CD14-positive monocyte (primary cell): ENCODE results near the gene SCAP. TPM values are rescaled to one million over a fixed set of nuclear protein-coding genes. Genes with fewer than 3 reads are reported as not detected.
A peak's percentile ranks its signal among the peaks of the same experiment; 100 is the strongest.

Experiments used
- DNase-seq, 3 donors: peaks; one replicate each; pipeline ENCODE4 v3.0.0-alpha.2; 2011 to 2022
- H2AFZ ChIP-seq: 2 replicates; pipeline ENCODE4 v1.6.0; 2012; ENCODE audit warnings: mild to moderate bottlenecking, low read depth, low read length, inconsistent platforms; ENCODE audit not compliant: insufficient read depth, poor library complexity, severe bottlenecking
- H3K27ac ChIP-seq, 2 donors: 1 replicate in 1 of 2; 2 replicates in 1 of 2; pipeline ENCODE4 v1.5.1; 2012 to 2013; ENCODE audit warnings: low read length in 2 of 2, control low read depth in 1 of 2, inconsistent platforms in 1 of 2, low read depth in 1 of 2, mild to moderate bottlenecking in 1 of 2
- H3K27me3 ChIP-seq, 2 donors: one replicate each; pipeline versions ENCODE4 v1.6.0 to v1.6.1; 2011 to 2013; ENCODE audit warnings: low read length in 2 of 2; ENCODE audit not compliant: control insufficient read depth in 2 of 2, insufficient read depth in 2 of 2
- H3K36me3 ChIP-seq, 2 donors: replicated peaks in 1 of 2; 1 replicate in 1 of 2; 2 replicates in 1 of 2; pipeline versions ENCODE4 v1.5.1 to v1.6.1; 2012 to 2013; ENCODE audit warnings: low read length in 2 of 2, control low read depth in 1 of 2, inconsistent platforms in 1 of 2, mild to moderate bottlenecking in 1 of 2; ENCODE audit not compliant: insufficient read depth in 2 of 2, control insufficient read depth in 1 of 2
- H3K4me1 ChIP-seq, 2 donors: 1 replicate in 1 of 2; 2 replicates in 1 of 2; pipeline versions ENCODE4 v1.5.1 to v1.6.1; 2012 to 2013; ENCODE audit warnings: low read length in 2 of 2, control low read depth in 1 of 2, inconsistent platforms in 1 of 2, mild to moderate bottlenecking in 1 of 2, moderate library complexity in 1 of 2; ENCODE audit not compliant: insufficient read depth in 2 of 2, control insufficient read depth in 1 of 2
- H3K4me2 ChIP-seq: replicated peaks from 2 replicates; pipeline ENCODE3; 2012; ENCODE audit warnings: low read length, moderate library complexity, mild to moderate bottlenecking; ENCODE audit not compliant: poor library complexity, severe bottlenecking; ENCODE audit errors: extremely low read depth
- H3K4me3 ChIP-seq, 3 experiments: fragments of 200-600 bp in 1 of 3; sonication (generic) in 1 of 3; replicated peaks in 1 of 3; 1 replicate in 2 of 3; 2 replicates in 1 of 3; pipeline ENCODE4 v1.5.1; 2011 to 2013; ENCODE audit warnings: low read length in 3 of 3, mild to moderate bottlenecking in 3 of 3, control low read depth in 2 of 3, low read depth in 2 of 3, inconsistent platforms in 1 of 3, moderate library complexity in 1 of 3
- H3K79me2 ChIP-seq: 2 replicates; pipeline ENCODE4 v1.6.0; 2012; ENCODE audit warnings: mild to moderate bottlenecking, control low read depth, inconsistent platforms, low read length, moderate library complexity; ENCODE audit not compliant: insufficient read depth
- H3K9ac ChIP-seq: 2 replicates; pipeline ENCODE4 v1.6.0; 2017; ENCODE audit warnings: low read length, mild to moderate bottlenecking; ENCODE audit not compliant: insufficient read depth, poor library complexity, severe bottlenecking
- H3K9me3 ChIP-seq, 2 donors: replicated peaks in 1 of 2; 1 replicate in 1 of 2; 2 replicates in 1 of 2; pipeline versions ENCODE4 v1.5.1 to v1.6.1; 2012 to 2013; ENCODE audit warnings: low read length in 2 of 2, control low read depth in 1 of 2; ENCODE audit not compliant: control insufficient read depth in 1 of 2, insufficient read depth in 1 of 2
- H4K20me1 ChIP-seq: 2 replicates; pipeline ENCODE4 v1.6.0; 2012; ENCODE audit warnings: mild to moderate bottlenecking, low read length, control low read depth, moderate library complexity; ENCODE audit not compliant: insufficient read depth
- H3K27ac Mint-ChIP-seq, 7 donors: one replicate each; pipeline ENCODE4 v1.8.0; 2020; ENCODE audit warnings: mild to moderate bottlenecking in 7 of 7, mixed read lengths in 7 of 7, moderate library complexity in 6 of 7, inconsistent platforms in 2 of 7
- H3K27me3 Mint-ChIP-seq, 3 donors: one replicate each; pipeline ENCODE4 v1.8.0; 2021 to 2022; ENCODE audit warnings: low read depth in 3 of 3, mild to moderate bottlenecking in 3 of 3, mixed read lengths in 3 of 3, moderate library complexity in 3 of 3, inconsistent platforms in 1 of 3
- H3K36me3 Mint-ChIP-seq, 2 donors: one replicate each; pipeline ENCODE4 v1.8.0; 2020; ENCODE audit warnings: mixed read lengths in 2 of 2, inconsistent platforms in 1 of 2, mild to moderate bottlenecking in 1 of 2
- H3K4me1 Mint-ChIP-seq: one replicate; pipeline ENCODE4 v1.8.0; 2020; ENCODE audit warnings: mild to moderate bottlenecking, mixed read lengths
- H3K4me3 Mint-ChIP-seq, 2 donors: one replicate each; pipeline ENCODE4 v1.8.0; 2020; ENCODE audit warnings: mild to moderate bottlenecking in 2 of 2, mixed read lengths in 2 of 2, moderate library complexity in 1 of 2
- H3K9me3 Mint-ChIP-seq, 7 donors: one replicate each; pipeline ENCODE4 v1.8.0; 2020 to 2022; ENCODE audit warnings: mixed read lengths in 7 of 7, mild to moderate bottlenecking in 6 of 7, moderate library complexity in 6 of 7, inconsistent platforms in 2 of 7
- CTCF ChIP-seq: fragments of 200-600 bp; IDR thresholded peaks from one replicate; pipeline ENCODE4 v1.8.0; 2022; ENCODE audit warnings: antibody characterized with exemption, mild to moderate bottlenecking
- WGBS: methylation state at CpG from one replicate; pipeline ENCODE4 v1.1.5; 2013; ENCODE audit warnings: missing lambda C conversion rate; ENCODE audit not compliant: insufficient coverage; 5-methylcytosine and 5-hydroxymethylcytosine counted together
- intact Hi-C, 2 donors: fragments of 100-400 bp; cut with micrococcal nuclease; formaldehyde crosslinking; loops; one replicate each; pipeline versions ENCODE4 v1.15.0 to v1.15.1; 2023
- polyA plus RNA-seq, 3 donors: library from polyadenylated mRNA; depleted of rRNA in 1 of 3; unstranded in 2 of 3; stranded (reverse) in 1 of 3; fragments of 300-500 nt in 2 of 3; fragments of >200 nt in 1 of 3; fragmentation: Illumina TruSeq in 2 of 3; gene quantifications; 1 replicate in 2 of 3; 2 replicates in 1 of 3; pipeline ENCODE4 v1.2.3, GENCODE V29; 2012 to 2021

The SCAP gene
- polyA plus RNA-seq, 3 donors = 26.3 to 27.8 (median 27.7) TPM

- Histone ChIP-seq H3K9ac (peak overlapping the region; percentile 93), H2AFZ (peak overlapping the region; percentile 88), H4K20me1 (peaks cover 32% of the 10 kb centered on the region), H3K9me3 (no peaks in the 10 kb centered on the region), H3K4me3 (peak overlapping the region in 1 of 3 experiments; percentile 94), H3K36me3 (no peaks in the 10 kb centered on the region), H3K79me2 (peaks cover 57% of the 10 kb centered on the region), H3K27ac (peak overlapping the region in 1 of 2 donors; percentile 97), H3K4me2 (peak overlapping the region; percentile 97), H3K27me3 (no peaks in the 10 kb centered on the region), H3K4me1 (peaks cover 46 to 51% of the 10 kb centered on the region in 2 donors)
- peak overlapping the region; percentile 11 to 97 for H3K4me3 Mint-ChIP-seq
- H3K9me3 Mint-ChIP-seq = no peaks in the 10 kb centered on the region
- H3K27ac Mint-ChIP-seq = peak overlapping the region in 6 of 7 donors; percentile 98 to 100 (median 99)
- peaks cover 0 to 2% (median 0%) of the 10 kb centered on the region in 3 donors for H3K27me3 Mint-ChIP-seq
- no peak for TF ChIP-seq CTCF
- H3K4me1 Mint-ChIP-seq = peaks cover 56% of the 10 kb centered on the region
- intact Hi-C loops = no loop called here
- H3K36me3 Mint-ChIP-seq = peaks cover 4 to 7% of the 10 kb centered on the region in 2 donors
- 96% methylated on average over 18 of the region's 19 CpGs for WGBS
- no peak for DNase-seq
These were observed 96.3 kb downstream of the SCAP start for GRCh38 chr3:47379411-47379899.

GRCh38 chr3:47378869-47379268, 96.9 kb downstream of the SCAP start:
- no peak for TF ChIP-seq CTCF
- Histone ChIP-seq H3K27ac (peak overlapping the region in 1 of 2 donors; percentile 97), H3K4me1 (peaks cover 46 to 51% of the 10 kb centered on the region in 2 donors), H3K9me3 (no peaks in the 10 kb centered on the region), H3K9ac (no peak overlapping the region), H3K4me2 (no peak overlapping the region), H3K4me3 (no peak overlapping the region), H4K20me1 (peaks cover 26% of the 10 kb centered on the region), H2AFZ (no peak overlapping the region), H3K79me2 (peaks cover 51% of the 10 kb centered on the region), H3K36me3 (no peaks in the 10 kb centered on the region), H3K27me3 (no peaks in the 10 kb centered on the region)
- Mint-ChIP-seq H3K9me3 (no peaks in the 10 kb centered on the region), H3K4me3 (no peak overlapping the region), H3K27ac (peak overlapping the region in 5 of 7 donors; percentile 13 to 99 (median 46)), H3K36me3 (peaks cover 4 to 5% of the 10 kb centered on the region in 2 donors), H3K4me1 (peaks cover 56% of the 10 kb centered on the region), H3K27me3 (peaks cover 0 to 2% (median 0%) of the 10 kb centered on the region in 3 donors)
- intact Hi-C loops = no loop called here
- DNase-seq = no peak
